ENCODE measurements around the gene UBE3B.
A peak's percentile ranks its signal among the peaks of the same experiment; 100 is the strongest.

UBE3B gene

DNA sequence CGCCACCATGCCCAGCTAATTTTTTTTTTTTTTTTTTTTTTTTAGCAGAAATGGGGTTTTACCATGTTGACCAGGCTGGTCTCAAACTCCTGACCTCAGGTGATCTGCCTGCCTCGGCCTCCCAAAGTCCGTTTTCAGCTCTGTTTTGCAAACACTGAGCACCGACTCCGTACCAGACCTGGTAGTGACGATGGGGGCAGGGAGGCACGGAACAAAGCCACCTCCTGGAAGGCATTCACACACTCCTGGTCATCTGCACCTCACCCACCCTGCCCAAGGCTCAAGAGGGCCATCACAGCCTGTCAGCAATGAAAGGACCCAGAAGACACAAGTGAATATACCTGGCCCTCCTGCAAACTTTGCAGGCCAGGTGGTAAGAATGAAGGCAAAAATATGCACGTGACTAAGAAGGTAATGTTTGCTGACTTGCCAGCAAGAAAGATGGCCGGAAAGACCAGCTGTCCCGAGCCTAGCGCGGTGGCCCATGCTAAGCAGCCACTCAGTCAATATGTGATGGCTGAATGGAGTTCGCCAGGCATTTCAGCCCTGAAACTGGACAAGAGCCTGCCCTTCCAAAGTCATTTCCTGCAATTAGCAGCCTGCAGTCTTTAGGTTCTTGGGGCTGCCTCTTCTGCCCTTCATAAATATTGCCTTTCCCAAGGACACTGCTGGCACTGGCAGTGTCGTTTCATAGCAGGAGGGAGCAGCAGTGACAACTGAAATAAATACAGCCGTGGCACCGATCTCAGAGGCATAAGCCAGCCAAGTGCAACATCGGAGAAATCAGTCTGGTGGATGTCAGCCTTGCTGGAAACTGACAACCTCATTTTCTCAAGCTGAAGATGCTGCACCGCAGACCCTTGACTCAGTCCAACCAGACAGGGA lies 78.2 kb downstream of the UBE3B start:
- DNase-seq: no peak

DNA sequence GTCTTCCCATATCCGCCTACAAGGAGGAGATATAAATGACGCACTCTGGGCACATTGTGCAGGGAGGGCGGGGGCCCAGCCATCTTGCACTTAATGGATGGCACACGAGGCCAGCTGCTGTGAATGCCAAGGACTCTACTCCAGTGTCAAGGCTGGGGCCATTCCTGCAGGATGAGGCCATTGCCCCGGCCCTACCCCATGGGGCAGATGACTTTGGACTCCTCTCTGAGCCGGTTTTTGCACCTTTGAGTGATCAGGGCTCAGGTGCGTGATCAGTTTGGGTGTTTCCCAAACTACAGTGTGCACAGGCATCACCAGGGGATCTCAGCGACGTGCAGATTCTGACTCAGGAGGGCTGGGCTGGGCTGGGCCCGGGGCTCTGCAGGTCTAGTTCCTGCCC lies 79.8 kb downstream of the UBE3B start:
- DNase-seq: no peak

DNA sequence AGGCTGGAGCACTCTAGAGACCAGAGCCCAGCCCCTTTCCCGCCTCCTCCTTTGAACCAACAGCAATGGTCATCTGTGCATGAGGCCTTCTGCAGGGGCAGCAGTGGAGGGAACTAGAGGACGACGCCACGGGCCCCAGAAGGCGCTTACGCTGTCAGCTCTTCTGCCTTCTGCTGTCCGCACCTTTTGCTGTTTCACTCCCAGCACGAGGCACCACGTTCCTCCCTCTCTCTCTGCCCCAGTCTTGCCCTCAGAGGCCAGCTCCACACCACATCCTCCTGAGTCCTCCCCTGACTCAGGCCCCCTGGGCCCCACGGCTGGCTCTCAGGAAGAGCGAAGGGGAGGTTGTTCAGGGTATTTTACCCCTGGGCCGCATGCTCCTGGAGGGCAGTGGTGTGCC lies 80.4 kb downstream of the UBE3B start:
- no peak for DNase-seq

DNA sequence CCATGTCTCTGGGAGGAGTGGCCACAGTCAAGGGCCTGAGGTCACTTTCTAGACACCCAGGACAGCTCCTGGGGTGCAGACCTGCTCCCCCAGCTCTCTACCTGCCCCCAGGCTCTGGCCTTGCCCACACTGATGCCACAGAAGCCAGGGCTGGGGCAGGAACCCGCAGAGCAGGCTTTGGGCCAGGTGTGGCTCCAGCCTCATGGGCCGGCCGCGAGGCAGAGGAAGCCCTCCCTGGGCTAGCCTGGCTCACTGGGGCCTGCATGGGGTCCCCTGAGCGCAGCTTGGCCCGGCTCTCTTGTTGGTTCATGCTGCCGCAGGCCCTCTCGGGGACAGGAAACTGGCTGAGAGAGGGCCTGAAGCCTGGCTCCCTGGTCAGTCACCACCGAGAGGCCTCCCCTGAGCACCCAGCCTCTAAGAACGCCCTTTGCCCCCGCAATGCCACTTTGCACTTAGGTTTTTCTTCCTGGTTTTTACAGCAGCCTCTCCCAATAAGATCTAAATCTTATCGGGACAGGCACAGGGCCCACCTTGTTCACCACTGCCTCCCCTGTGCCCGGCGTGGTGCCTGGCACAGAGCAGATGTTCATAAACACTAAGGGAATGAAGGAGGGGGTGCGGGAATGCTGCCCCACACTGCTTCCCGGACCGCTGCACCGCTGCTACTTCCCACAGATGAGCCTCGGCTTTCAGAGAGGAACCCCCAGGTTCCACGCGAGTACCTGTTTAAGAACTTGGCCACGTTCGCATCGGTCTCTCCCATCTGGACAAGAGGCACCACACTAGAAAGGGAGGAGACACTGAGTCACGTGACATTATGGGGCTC lies 81.2 kb downstream of the UBE3B start:
- no peak for DNase-seq

- DNase-seq: no peak
Observed at GRCh38 chr12:109559200-109559505, 81.7 kb downstream of the UBE3B start.

DNA sequence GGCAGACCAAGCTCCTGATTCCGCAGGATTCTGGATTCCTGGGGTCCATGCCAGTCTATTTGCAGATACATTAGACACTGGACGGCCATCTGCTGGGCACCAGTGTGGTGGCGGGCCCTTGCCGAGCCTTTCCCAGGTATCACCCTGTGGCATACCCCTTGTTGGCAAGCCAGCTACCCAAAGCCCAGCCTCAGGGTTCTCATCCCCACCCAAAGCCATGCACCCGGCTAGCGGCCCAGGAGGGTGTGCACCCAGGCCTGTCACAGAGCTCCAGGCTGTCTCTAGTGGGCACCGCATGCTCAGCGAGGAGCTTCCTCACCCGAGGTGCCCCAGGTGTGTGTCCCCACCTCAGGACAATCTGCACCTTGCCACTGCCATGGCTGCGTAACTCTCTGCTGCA lies 82.2 kb downstream of the UBE3B start:
- no peak for DNase-seq

GRCh38 chr12:109560867-109561710 lies 83.7 kb downstream of the UBE3B start:
- no peak for DNase-seq

- DNase-seq: no peak
Observed at GRCh38 chr12:109561711-109562030, 84.2 kb downstream of the UBE3B start.

DNA sequence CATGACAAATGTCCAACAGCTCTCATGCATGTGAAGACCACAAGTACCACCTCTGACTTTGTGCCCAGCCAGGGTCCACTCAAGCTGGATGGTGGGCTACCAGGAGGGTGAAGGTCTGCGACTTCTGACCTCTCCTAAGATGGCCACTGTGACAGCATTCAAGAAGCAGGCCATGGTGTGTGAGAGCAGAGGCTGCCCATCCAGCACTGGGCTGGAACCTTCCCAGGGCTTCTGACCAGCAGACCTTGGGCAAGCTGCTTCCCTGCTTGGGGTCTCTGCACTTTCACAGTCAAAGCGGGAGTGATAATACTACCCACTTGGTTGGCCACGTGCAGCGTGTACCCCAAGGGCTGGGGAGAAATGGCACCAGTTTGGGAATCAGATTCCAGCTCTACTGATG lies 85.4 kb downstream of the UBE3B start:
- DNase-seq: no peak

DNA sequence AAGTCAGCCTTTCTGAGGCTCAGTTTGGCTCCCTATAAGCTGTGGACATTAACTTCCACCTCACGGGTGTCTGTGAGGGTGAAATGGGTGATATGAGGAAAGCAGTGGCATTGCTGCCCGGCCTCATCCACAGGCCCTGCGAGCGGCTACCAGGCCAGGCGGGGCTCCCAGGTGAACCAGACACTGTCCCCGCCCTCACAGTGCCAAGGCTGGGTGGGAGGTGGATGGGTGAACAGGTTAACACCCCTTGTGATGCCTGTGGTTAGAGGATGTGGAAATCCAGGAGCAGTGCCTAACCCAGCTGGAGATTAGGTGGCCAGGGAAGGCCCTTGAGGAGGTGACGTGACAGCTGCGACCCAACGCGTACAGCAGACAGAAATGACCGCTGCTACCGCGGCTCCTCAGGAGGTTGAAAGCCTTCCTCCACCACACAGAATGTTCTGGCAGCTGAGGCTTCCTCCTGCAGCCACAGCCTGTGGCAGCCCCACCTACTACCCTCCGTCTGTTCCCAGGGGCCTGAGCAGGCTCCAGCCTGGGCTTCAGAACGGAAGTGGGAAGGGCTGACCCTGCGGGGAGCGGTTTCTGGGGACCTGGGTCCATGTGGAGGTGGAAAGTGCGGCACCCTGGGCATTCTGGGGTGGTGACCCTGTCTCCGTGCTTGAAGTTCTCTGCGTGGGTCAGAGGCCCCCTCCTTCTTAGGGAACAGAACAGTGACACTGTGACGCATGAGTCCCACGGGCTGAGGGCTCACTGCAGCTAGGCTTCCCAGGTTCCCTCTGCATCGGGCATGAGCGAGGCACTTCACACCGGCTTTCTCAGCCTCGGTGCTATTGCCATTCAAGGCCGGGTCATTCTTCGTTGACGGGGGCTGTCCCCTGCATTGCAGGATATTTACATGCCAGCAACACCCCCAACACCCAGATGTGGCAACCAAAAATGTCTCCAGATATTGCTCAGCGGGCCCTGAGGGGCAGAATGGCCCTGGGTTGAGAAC lies 86.2 kb downstream of the UBE3B start:
- no peak for DNase-seq

GRCh38 chr12:109566424-109566823 lies 89.0 kb downstream of the UBE3B start:
- no peak for DNase-seq

DNA sequence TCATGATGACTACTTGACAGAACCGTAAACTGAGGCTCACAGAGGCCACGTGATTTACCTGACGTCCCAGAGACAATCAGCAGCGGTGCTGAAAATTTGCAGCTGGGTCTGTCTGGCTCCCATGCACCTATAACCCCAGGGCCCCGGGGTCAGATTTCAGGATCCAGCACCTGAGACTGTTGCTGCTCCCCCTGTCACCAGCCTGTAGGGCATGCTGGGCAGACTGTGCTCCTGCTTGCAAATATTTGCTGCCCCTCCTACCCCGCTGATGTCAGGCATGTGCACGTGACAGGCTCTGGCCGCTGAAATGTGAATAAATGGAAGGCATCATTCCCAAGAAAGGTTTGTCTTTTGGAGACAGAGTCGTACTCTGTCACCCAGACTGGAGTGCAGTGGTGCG lies 89.9 kb downstream of the UBE3B start:
- DNase-seq: no peak

DNA sequence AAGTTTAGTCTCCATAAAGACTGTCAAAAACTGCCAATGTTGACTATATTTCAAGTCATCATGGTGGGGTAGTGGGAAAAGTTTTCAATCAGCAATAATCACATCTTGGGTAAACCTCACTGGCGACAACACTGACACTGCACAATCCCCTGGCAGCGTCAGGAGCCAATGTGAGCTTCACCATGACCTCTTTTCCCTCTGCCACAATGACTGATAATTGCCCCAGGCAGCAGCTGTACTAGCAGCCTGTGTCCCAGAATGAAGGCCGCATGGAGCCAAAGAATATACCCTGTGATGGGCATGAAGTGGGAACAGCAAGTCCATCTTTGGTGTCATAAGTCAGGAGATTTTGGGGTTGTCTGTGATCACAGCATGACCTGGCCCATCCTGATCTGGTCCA lies 90.5 kb downstream of the UBE3B start:
- no peak for DNase-seq

DNA sequence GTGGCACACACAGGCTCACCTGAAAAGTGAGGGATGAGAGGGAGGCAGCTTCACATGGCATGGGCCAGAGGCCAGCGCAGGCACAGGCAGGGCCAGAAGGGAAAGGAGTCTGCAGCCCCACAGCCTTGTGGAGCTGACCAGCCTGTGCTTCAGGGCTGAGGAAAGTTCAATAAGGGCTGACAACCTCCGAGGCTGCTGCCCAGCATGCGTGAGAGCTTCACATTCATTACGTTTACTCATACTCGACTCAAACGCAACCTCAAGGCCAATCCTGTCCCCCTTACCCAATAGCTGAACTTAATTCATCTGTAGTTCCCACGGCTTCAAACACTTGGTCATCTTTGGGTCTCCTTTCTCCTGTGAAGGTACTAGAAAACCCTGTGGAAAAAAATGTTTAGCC lies 91.1 kb downstream of the UBE3B start:
- no peak for DNase-seq

DNA sequence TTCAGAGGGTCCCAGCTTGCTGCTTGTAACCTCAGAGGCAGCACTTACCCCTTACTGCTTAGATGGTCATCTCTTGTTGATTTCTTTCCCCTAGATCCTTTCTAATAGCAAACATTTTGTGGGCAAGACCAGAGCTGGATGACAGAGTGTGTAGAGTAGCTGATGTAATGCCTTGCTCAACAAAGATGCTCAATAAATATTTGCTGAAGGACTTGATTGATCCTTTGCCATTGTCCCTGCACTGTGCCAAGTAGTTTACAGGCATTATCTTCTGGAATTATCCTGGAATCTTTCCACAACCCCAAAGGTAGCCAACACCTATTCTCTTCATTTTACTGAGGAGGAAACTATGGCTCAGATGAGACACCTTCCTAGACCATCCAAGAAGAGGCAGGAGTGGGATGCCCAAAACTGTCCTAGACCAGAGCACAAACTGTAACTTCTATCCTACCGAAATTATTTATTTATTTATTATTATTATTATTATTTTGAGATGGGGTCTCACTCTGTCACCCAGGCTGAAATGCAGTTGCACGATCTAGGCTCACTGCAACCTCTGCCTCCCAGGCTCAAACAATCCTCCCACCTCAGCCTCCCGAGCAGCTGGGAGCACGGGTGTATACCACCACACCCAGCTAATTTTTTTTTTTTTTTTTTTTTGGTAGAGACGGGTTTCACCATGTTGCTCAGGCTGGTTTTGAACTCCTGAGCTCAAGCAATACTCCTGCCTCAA lies 94.5 kb downstream of the UBE3B start:
- no peak for DNase-seq

DNA sequence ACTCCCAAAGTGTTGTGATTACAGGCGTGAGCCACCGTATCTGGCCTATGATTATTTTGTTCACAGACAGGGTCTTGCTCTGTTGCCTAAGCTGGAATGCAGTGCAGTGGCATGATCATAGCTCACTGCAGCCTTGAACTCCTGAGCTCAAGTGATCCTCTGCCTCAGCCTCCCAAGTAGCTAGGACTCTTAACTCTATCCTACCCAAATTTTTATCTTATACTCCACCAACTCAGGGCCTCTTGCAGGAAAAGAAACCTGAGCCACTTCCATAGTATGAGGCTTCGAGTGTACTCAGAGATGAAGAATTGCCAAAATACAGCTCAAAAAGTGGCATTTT lies 95.0 kb downstream of the UBE3B start:
- no peak for DNase-seq

- DNase-seq: peak; percentile 97
Observed at GRCh38 chr12:109573029-109573913, 95.8 kb downstream of the UBE3B start, which contains the start of the genes MMAB and MVK. Gene MMAB, minus strand, starts transcription at chr12:109573504. Its CDS starts 24 bp downstream, at chr12:109573480. Gene MVK, plus strand, starts transcription at chr12:109573794. Its CDS starts 1,029 bp downstream, at chr12:109574823.

DNA sequence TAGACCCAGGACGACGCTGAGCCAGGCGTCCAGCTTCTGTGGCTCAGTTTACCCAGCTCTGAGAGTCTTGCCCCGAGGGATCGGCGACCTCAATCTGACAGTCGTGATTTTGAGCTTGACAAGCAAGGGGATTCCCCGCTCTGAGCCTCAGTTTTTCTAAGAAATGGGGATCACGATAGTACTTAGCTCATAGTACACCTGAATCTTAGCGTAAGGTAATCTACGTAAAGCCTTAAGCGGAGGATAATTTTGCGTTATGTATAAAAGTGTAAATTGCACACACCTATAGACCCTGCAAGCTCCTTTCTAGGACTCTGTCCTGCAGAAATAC lies 96.4 kb downstream of the UBE3B start:
- DNase-seq: no peak

DNA sequence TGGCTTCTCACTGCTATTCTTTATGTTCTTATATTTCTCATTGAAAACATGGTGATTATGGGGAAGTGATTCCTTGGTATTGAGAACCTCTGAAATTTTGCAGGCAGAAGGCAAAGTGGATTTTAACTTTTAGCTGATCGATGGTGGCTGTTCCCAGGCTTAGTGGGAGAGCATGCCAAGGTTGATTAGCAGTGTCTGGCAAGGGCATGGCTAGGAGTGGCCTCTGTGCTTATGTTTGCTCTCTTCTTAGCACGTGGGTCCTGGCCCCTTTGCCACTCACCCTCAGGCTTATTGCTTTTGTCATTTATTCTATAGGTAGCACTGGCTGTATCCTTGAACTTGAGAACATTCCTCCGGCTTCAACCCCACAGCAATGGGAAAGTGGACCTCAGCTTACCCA lies 98.2 kb downstream of the UBE3B start:
- no peak for DNase-seq

- no peak for DNase-seq
Observed at GRCh38 chr12:109577311-109577710, 99.9 kb downstream of the UBE3B start.

Data from NCI-H1436 treated with DMSO at 0.1 percent for 48 hours (cell line).